ENCODE measurements around the gene ZNF273. TPM values are rescaled to one million over a fixed set of nuclear protein-coding genes. Genes with fewer than 3 reads are reported as not detected.
A peak's percentile ranks its signal among the peaks of the same experiment; 100 is the strongest.

ZNF273 gene
- total and polyA plus RNA-seq, 10 of the 15 experiments (the other 5 are each of a cell fraction or from before 2014, with no cell fraction given) = 4.8 to 12.3 (median 7.8) TPM

DNA sequence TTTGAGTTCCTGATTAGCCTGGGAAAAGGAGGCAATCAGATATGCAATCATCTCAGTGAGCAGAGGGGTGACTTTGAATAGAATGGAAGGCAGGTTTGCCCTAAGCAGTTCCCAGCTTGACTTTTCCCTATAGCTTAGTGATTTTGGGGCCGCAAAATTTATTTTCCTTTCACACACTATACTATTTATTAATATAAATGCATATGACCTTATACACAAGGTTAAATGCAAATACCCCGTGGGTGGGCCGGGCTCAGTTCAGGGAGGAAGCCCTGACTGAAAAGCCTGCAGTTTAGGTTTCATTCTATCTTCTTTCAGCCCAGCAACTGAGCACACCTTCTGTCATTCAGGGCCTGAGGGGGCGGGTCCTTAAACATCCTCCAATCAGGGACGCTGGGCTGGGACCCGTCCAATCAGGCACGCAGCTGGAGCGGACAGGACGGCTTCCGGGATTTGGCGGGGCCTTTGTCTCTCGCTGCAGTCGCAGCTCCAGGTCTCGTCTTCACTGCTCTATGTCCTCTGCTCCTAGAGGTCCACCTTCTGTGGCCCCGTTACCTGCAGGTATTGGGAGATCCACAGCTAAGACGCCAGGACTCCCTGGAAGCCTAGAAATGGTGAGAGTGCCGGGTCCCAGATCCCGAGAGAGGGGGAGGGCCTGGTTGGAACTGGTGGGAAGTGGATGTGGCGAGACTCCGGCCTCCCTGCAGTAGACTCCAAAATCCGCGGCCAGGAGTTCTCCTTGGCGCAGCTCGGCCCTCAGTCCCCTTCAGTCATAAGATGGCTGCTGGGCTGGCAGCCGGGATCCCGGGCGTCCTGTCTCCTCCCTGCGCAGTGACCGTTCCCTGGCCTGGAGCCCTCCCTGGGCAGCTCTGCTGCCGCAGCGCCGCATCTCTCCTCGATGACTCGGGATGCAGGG lies at the start of gene ZNF273 (continued):
- TF ChIP-seq, protein P1, sequence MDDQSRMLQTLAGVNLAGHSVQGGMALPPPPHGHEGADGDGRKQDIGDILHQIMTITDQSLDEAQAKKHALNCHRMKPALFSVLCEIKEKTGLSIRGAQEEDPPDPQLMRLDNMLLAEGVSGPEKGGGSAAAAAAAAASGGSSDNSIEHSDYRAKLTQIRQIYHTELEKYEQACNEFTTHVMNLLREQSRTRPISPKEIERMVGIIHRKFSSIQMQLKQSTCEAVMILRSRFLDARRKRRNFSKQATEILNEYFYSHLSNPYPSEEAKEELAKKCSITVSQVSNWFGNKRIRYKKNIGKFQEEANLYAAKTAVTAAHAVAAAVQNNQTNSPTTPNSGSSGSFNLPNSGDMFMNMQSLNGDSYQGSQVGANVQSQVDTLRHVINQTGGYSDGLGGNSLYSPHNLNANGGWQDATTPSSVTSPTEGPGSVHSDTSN (IDR thresholded peaks at IDR 0.05; ENCODE audit: insufficient replicate concordance, low read depth, low read length) = peak; percentile 85
- TF ChIP-seq ZNF207 (IDR thresholded peaks at IDR 0.05; ENCODE audit: borderline replicate concordance) (no peak), MYB (IDR thresholded peaks at IDR 0.05; ENCODE audit: borderline replicate concordance, low read depth, low read length) (no peak), SMC3 (IDR thresholded peaks at IDR 0.05; ENCODE audit: borderline replicate concordance, low read length) (no peak), TCF3 (IDR thresholded peaks at IDR 0.05; ENCODE audit: borderline replicate concordance, insufficient read depth, low read depth, low read length) (no peak), RUNX3 (IDR thresholded peaks at IDR 0.05; ENCODE audit: low read length) (no peak), PML (IDR thresholded peaks at IDR 0.05; ENCODE audit: low read length) (peak; percentile 69), BMI1 (IDR thresholded peaks at IDR 0.05; ENCODE audit: borderline replicate concordance) (no peak), ATF2 (IDR thresholded peaks at IDR 0.05; ENCODE audit: low read length) (no peak), ZNF384 (IDR thresholded peaks at IDR 0.05; ENCODE audit: borderline replicate concordance, low read depth, low read length) (no peak), SREBF1 (IDR thresholded peaks at IDR 0.05; ENCODE audit: low read length) (no peak)
- TF ChIP-seq, protein P2, sequence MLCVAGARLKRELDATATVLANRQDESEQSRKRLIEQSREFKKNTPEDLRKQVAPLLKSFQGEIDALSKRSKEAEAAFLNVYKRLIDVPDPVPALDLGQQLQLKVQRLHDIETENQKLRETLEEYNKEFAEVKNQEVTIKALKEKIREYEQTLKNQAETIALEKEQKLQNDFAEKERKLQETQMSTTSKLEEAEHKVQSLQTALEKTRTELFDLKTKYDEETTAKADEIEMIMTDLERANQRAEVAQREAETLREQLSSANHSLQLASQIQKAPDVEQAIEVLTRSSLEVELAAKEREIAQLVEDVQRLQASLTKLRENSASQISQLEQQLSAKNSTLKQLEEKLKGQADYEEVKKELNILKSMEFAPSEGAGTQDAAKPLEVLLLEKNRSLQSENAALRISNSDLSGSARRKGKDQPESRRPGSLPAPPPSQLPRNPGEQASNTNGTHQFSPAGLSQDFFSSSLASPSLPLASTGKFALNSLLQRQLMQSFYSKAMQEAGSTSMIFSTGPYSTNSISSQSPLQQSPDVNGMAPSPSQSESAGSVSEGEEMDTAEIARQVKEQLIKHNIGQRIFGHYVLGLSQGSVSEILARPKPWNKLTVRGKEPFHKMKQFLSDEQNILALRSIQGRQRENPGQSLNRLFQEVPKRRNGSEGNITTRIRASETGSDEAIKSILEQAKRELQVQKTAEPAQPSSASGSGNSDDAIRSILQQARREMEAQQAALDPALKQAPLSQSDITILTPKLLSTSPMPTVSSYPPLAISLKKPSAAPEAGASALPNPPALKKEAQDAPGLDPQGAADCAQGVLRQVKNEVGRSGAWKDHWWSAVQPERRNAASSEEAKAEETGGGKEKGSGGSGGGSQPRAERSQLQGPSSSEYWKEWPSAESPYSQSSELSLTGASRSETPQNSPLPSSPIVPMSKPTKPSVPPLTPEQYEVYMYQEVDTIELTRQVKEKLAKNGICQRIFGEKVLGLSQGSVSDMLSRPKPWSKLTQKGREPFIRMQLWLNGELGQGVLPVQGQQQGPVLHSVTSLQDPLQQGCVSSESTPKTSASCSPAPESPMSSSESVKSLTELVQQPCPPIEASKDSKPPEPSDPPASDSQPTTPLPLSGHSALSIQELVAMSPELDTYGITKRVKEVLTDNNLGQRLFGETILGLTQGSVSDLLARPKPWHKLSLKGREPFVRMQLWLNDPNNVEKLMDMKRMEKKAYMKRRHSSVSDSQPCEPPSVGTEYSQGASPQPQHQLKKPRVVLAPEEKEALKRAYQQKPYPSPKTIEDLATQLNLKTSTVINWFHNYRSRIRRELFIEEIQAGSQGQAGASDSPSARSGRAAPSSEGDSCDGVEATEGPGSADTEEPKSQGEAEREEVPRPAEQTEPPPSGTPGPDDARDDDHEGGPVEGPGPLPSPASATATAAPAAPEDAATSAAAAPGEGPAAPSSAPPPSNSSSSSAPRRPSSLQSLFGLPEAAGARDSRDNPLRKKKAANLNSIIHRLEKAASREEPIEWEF (IDR thresholded peaks at IDR 0.05; ENCODE audit: insufficient replicate concordance, low read depth, low read length) = no peak
